Heart right ventricle (tissue), 16 donors: ENCODE data around the gene NEK2. TPM values are rescaled to one million over a fixed set of nuclear protein-coding genes. Genes with fewer than 3 reads are reported as not detected.
"Not testable (repeated sequence)": the region's sequence is repeated elsewhere in the genome, so short reads cannot be mapped to it uniquely, and the experiment has no call there.

Source experiments
- ATAC-seq, 8 donors: fragments of 200-7000 bp; cut with Tn5 transposase; one replicate each; pipeline ENCODE4 v1.9.1; 2020; ENCODE audit warnings: mild to moderate bottlenecking in 8 of 8, moderate library complexity in 8 of 8, moderate number of reproducible peaks in 1 of 8
- DNase-seq, 2 donors: peaks; one replicate each; pipeline ENCODE4 v3.0.0-alpha.2; 2020
- H3K27ac ChIP-seq, 10 donors: fragments of 200-600 bp; sonication (generic) in 2 of 10; one replicate each; pipeline versions ENCODE4 v1.5.0 to v1.8.0; 2020 to 2022; ENCODE audit warnings: mild to moderate bottlenecking in 3 of 10
- H3K27me3 ChIP-seq, 7 donors: fragments of 200-600 bp; one replicate each; pipeline ENCODE4 v1.8.0; 2021 to 2022; ENCODE audit warnings: mild to moderate bottlenecking in 2 of 7
- H3K36me3 ChIP-seq, 9 donors: fragments of 200-600 bp; sonication (generic) in 1 of 9; one replicate each; pipeline versions ENCODE4 v1.5.0 to v1.8.0; 2020 to 2022; ENCODE audit warnings: mild to moderate bottlenecking in 2 of 9
- H3K4me1 ChIP-seq, 9 donors: fragments of 200-600 bp; sonication (generic) in 1 of 9; one replicate each; pipeline versions ENCODE4 v1.5.0 to v1.8.0; 2020 to 2022; ENCODE audit warnings: mild to moderate bottlenecking in 4 of 9
- H3K4me3 ChIP-seq, 10 donors: fragments of 200-600 bp; sonication (generic) in 2 of 10; one replicate each; pipeline versions ENCODE4 v1.5.0 to v1.8.0; 2020 to 2022; ENCODE audit warnings: mild to moderate bottlenecking in 7 of 10, moderate library complexity in 2 of 10
- H3K9me3 ChIP-seq, 11 donors: fragments of 200-600 bp in 10 of 11; sonication (generic) in 2 of 11; one replicate each; pipeline versions ENCODE4 v1.5.0 to v1.8.0; 2013 to 2022; ENCODE audit warnings: mild to moderate bottlenecking in 2 of 11, control low read depth in 1 of 11, moderate library complexity in 1 of 11
- WGBS, 2 donors: extraction: QIAGEN DNeasy Blood & Tissue Kit; methylation state at CpG; one replicate each; pipeline ENCODE4 v1.1.7; 2013; ENCODE audit warnings: inconsistent platforms in 1 of 2; 5-methylcytosine and 5-hydroxymethylcytosine counted together
- intact Hi-C, 10 donors: fragments of 100-400 bp; cut with DNase I; formaldehyde crosslinking; loops; one replicate each; pipeline versions ENCODE4 v1.11.1 to v1.14.2; 2022
- polyA plus RNA-seq, 2 donors: library from polyadenylated mRNA; stranded (reverse); fragments of 200-250 nt; gene quantifications; one replicate each; pipeline ENCODE4 v1.2.3, GENCODE V29; 2013
- total RNA-seq, 10 donors: library from RNA; stranded (reverse); fragmentation: NEBNext Ultra II Directional in 3 of 10; extraction: Animal tissue kit (Norgen Biotek cat#: 25700) in 3 of 10; gene quantifications; one replicate each; pipeline versions ENCODE4 v1.2.1 to v1.2.4, GENCODE V29; 2021 to 2023
- TF ChIP-seq, protein P1 (sequence below), 9 donors: fragments of 200-600 bp; sonication (generic) in 2 of 9; IDR thresholded peaks; one replicate each; pipeline versions ENCODE4 v1.5.0 to v1.8.0; 2021 to 2022; ENCODE audit warnings: antibody characterized with exemption in 9 of 9, mild to moderate bottlenecking in 5 of 9, moderate library complexity in 1 of 9
- donor health status: Arrhythmogenic right ventricular cardiomyopathy.
- donor health status: ischemic (EF 13 %, LVEDD 7.1; RV severe dilation, severe dysfunction).
- donor health status: healthy with polysubstance abuse.
- donor health status: DM: no; HTN: yes; CAD: no.
- donor health status: DM: no; HTN: no; CAD: no.
- donor health status: ischemic (EF 25% LVEDD 6.9; RV normal size, moderate dysfunction).
- donor health status: ischemic (EF 25% LVEDD 5.7; RV mildly dilated, moderate dysfunction).
- donor health status: healthy.
- donor health status: DM: yes; HTN: yes; CAD: no.
- donor health status: Ischemic cardiomyopathy.
- donor health status: ischemic (EF 35%, LVEDD 5.7; RV mildly dilated, moderate dysfunction).
- donor health status: nonischemic (EF 11% LVEDD 7.7; RV severe dilation, severe dysfunction).
- donor health status: DM: yes; HTN: yes; CAD: no.
- donor health status: PGD.
- donor health status: ischemic (EF 29% LVEDD 5.4; RV normal size, mild dysfunction).
- donor health status: nonischemic (EF 23%, LVEDD 6.1; RV moderate dilation, normal function).

The NEK2 gene
- total and polyA plus RNA-seq, 12 donors = 0.04 to 2.1 (median 0.19) TPM; not detected in 6

- peaks cover 0 to 15% (median 9%) of the 10 kb centered on the region in 9 donors for H3K4me1 ChIP-seq
- H3K27ac ChIP-seq = peak overlapping the region in 2 of 10 donors; percentile 8 to 28
- DNase-seq (no peak), ATAC-seq (peak in 4 of 8 donors; percentile 13 to 49 (median 40))
- H3K4me3 ChIP-seq = no peak overlapping the region
- no peaks in the 10 kb centered on the region for H3K36me3 ChIP-seq
- H3K9me3 ChIP-seq = no peaks in the 10 kb centered on the region
- intact Hi-C loops = loop anchor here in 2 of 10 donors (5.0 kb wide), 1 partner anchor 71 kb away; the partner anchor contains the start of gene SLC30A1 (in 2 of the 2)
- H3K27me3 ChIP-seq = no peaks in the 10 kb centered on the region
- TF ChIP-seq, protein P1, sequence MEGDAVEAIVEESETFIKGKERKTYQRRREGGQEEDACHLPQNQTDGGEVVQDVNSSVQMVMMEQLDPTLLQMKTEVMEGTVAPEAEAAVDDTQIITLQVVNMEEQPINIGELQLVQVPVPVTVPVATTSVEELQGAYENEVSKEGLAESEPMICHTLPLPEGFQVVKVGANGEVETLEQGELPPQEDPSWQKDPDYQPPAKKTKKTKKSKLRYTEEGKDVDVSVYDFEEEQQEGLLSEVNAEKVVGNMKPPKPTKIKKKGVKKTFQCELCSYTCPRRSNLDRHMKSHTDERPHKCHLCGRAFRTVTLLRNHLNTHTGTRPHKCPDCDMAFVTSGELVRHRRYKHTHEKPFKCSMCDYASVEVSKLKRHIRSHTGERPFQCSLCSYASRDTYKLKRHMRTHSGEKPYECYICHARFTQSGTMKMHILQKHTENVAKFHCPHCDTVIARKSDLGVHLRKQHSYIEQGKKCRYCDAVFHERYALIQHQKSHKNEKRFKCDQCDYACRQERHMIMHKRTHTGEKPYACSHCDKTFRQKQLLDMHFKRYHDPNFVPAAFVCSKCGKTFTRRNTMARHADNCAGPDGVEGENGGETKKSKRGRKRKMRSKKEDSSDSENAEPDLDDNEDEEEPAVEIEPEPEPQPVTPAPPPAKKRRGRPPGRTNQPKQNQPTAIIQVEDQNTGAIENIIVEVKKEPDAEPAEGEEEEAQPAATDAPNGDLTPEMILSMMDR (IDR thresholded peaks at IDR 0.05) = no peak
- 61 to 67% methylated on average over 3 of the region's 3 CpGs for WGBS, 2 donors
Observed at GRCh38 chr1:211648336-211648735, 27.1 kb downstream of the NEK2 start.

DNA sequence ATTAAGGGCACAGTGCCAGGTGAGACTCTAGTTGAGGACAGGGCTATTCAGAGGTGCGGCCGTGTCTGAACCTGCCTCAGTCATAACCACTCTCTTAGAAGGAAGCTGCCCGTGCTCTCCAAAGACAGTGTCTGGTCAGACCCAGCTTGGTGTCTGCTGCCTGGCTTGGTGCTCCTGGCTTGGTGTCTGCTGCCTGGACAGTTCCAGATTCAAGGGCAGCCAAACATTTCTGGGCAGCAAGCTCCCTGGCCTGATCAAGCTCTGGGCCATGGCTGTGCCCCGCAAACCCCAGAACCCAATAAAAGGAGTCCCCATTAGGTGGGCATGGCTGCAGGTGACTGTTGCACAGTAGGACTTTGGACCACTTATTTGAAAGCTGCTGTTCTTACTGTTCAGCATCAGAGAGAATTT lies 27.7 kb downstream of the NEK2 start:
- TF ChIP-seq, protein P1 (IDR thresholded peaks at IDR 0.05) = no peak
- H3K27ac ChIP-seq = no peak overlapping the region
- H3K27me3 ChIP-seq = no peaks in the 10 kb centered on the region
- DNase-seq = no peak
- intact Hi-C loops = loop anchor here in 2 of 10 donors (5.0 kb wide), 1 partner anchor 70 kb away; the partner anchor contains the start of gene SLC30A1 (in 2 of the 2)
- H3K4me1 ChIP-seq = peaks cover 0 to 19% (median 10%) of the 10 kb centered on the region in 9 donors
- H3K36me3 ChIP-seq = no peaks in the 10 kb centered on the region
- H3K9me3 ChIP-seq = no peaks in the 10 kb centered on the region
- WGBS, 2 donors = 90 to 93% methylated on average over 4 of the region's 4 CpGs
- H3K4me3 ChIP-seq = no peak overlapping the region
- ATAC-seq = peak in 1 of 8 donors; percentile 34

DNA sequence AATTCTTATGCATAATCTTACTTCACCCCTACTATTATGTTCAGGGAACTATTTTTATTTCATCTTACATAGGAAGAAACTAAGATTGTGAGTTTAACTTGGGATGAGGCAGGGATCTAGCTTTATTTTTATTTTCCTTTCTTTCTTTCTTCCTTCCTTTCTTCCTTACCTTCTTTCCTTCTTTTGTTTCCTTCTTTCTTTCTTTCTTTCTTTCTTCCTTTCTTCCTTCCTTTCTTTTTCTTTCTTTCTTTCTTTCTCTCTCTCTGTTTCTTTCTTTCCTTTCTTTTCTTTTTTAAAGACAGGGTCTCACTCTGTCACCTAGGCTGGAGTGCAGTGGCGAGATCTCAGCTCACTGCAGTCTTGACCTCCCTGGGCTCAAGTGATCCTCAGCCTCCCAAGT lies 28.9 kb downstream of the NEK2 start:
- ATAC-seq (no peak), DNase-seq (no peak)
- TF ChIP-seq, protein P1 (IDR thresholded peaks at IDR 0.05) = no peak
- no peaks in the 10 kb centered on the region for H3K27me3 ChIP-seq
- no peaks in the 10 kb centered on the region for H3K36me3 ChIP-seq
- WGBS, 2 donors = 96 to 100% methylated on average over 1 of the region's 1 CpG
- H3K4me1 ChIP-seq = peaks cover 0 to 19% (median 10%) of the 10 kb centered on the region in 9 donors
- no peak overlapping the region for H3K4me3 ChIP-seq
- no peak overlapping the region for H3K27ac ChIP-seq
- intact Hi-C loops = loop anchor here in 2 of 10 donors (5.0 kb wide), 1 partner anchor 69 kb away; the partner anchor contains the start of gene SLC30A1 (in 2 of the 2)
- no peaks in the 10 kb centered on the region for H3K9me3 ChIP-seq

GRCh38 chr1:211645601-211646000 lies 29.8 kb downstream of the NEK2 start:
- ATAC-seq, H3K27me3 ChIP-seq, H3K27ac ChIP-seq, H3K36me3 ChIP-seq, H3K4me3 ChIP-seq, DNase-seq, H3K9me3 ChIP-seq: not testable (repeated sequence)
- 54 to 62% methylated on average over 5 of the region's 5 CpGs for WGBS, 2 donors
- peaks cover 0 to 19% (median 10%) of the 10 kb centered on the region in 9 donors for H3K4me1 ChIP-seq
- intact Hi-C loops = loop anchor here in 2 of 10 donors (5.0 kb wide), 1 partner anchor 68 kb away; the partner anchor contains the start of gene SLC30A1 (in 2 of the 2)

DNA sequence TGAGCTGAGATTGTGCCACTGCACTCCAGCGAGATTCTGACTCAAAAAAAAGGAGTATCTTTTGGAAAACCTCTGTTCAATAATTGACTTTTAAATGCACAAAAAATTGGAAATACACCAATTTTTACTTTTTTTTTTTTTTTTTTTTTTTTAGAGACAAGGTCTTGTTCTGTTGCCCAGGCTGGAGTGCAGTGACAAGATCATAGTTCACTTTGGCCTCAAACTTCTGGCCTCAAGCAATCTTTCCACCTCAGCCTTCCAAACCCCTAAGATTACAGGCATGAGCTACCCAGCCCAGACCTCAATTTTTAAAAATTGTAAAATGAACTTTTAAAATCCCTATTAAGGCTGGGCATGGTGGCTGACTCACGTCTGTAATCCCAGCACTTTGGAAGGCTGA lies 30.8 kb downstream of the NEK2 start:
- no peak overlapping the region for H3K4me3 ChIP-seq
- WGBS, 2 donors = 90 to 95% methylated on average over 2 of the region's 2 CpGs
- H3K4me1 ChIP-seq = peaks cover 0 to 19% (median 10%) of the 10 kb centered on the region in 9 donors
- ATAC-seq = no peak
- H3K27me3 ChIP-seq = no peaks in the 10 kb centered on the region
- TF ChIP-seq, protein P1 (IDR thresholded peaks at IDR 0.05) = no peak
- H3K36me3 ChIP-seq = no peaks in the 10 kb centered on the region
- H3K27ac ChIP-seq = no peak overlapping the region
- intact Hi-C loops = loop anchor here in 2 of 10 donors (5.0 kb wide), 1 partner anchor 67 kb away; the partner anchor contains the start of gene SLC30A1 (in 2 of the 2)
- no peaks in the 10 kb centered on the region for H3K9me3 ChIP-seq
- DNase-seq = no peak
